ENCODE data around the gene NHERF1. TPM values are rescaled to one million over a fixed set of nuclear protein-coding genes. Genes with fewer than 3 reads are reported as not detected.

NHERF1 gene
- total and polyA plus RNA-seq, 2 of the 8 experiments (the other 6 are each of a cell fraction or from before 2014, with no cell fraction given), result 92.9 to 99.2 TPM

DNA sequence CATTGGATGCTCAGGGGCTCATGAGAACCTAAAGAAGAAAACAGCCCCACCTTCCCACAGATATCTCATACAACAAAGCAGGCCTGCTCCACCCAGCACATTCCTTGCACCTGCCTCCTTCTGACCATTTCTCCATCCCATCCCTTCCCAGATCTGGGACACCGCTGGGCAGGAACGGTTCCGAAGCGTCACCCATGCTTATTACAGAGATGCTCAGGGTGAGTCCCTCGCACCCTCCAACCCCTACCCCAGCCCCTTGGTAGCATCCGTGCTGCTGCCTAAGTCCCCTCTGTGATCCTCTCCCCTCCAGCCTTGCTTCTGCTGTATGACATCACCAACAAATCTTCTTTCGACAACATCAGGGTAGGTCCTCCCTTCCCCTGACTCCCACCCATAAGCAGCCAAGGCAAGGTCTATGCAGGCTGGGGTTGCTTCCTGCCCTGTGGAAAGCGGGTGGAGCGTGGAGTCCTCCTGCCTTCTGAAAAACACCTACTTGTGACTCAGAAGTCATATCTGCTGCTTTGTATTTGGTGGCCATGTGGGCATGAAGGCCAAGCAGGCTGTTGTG, 5.4 kb upstream of the NHERF1 start (continued):
- TF ChIP-seq GABPA (IDR thresholded peaks at IDR 0.05; ENCODE audit: borderline replicate concordance, insufficient read depth, low read length) (no peak), RFX5 (IDR thresholded peaks at IDR 0.05; ENCODE audit: borderline replicate concordance, low read depth, low read length) (no peak), SIRT6 (IDR thresholded peaks at IDR 0.05; ENCODE audit: low read length) (no peak), SIX5 (IDR thresholded peaks at IDR 0.05; ENCODE audit: low read depth, low read length) (no peak), TCF12 (IDR thresholded peaks at IDR 0.05; ENCODE audit: low read depth, low read length) (no peak), ZNF274 (IDR thresholded peaks at IDR 0.05; ENCODE audit: borderline replicate concordance, extremely low read depth, low read length) (no peak), HDAC6 (IDR thresholded peaks at IDR 0.05; ENCODE audit: low read depth, low read length) (no peak), CBX8 (IDR thresholded peaks at IDR 0.05; ENCODE audit: borderline replicate concordance, low read depth, low read length) (no peak)
- TF ChIP-seq, protein P1, sequence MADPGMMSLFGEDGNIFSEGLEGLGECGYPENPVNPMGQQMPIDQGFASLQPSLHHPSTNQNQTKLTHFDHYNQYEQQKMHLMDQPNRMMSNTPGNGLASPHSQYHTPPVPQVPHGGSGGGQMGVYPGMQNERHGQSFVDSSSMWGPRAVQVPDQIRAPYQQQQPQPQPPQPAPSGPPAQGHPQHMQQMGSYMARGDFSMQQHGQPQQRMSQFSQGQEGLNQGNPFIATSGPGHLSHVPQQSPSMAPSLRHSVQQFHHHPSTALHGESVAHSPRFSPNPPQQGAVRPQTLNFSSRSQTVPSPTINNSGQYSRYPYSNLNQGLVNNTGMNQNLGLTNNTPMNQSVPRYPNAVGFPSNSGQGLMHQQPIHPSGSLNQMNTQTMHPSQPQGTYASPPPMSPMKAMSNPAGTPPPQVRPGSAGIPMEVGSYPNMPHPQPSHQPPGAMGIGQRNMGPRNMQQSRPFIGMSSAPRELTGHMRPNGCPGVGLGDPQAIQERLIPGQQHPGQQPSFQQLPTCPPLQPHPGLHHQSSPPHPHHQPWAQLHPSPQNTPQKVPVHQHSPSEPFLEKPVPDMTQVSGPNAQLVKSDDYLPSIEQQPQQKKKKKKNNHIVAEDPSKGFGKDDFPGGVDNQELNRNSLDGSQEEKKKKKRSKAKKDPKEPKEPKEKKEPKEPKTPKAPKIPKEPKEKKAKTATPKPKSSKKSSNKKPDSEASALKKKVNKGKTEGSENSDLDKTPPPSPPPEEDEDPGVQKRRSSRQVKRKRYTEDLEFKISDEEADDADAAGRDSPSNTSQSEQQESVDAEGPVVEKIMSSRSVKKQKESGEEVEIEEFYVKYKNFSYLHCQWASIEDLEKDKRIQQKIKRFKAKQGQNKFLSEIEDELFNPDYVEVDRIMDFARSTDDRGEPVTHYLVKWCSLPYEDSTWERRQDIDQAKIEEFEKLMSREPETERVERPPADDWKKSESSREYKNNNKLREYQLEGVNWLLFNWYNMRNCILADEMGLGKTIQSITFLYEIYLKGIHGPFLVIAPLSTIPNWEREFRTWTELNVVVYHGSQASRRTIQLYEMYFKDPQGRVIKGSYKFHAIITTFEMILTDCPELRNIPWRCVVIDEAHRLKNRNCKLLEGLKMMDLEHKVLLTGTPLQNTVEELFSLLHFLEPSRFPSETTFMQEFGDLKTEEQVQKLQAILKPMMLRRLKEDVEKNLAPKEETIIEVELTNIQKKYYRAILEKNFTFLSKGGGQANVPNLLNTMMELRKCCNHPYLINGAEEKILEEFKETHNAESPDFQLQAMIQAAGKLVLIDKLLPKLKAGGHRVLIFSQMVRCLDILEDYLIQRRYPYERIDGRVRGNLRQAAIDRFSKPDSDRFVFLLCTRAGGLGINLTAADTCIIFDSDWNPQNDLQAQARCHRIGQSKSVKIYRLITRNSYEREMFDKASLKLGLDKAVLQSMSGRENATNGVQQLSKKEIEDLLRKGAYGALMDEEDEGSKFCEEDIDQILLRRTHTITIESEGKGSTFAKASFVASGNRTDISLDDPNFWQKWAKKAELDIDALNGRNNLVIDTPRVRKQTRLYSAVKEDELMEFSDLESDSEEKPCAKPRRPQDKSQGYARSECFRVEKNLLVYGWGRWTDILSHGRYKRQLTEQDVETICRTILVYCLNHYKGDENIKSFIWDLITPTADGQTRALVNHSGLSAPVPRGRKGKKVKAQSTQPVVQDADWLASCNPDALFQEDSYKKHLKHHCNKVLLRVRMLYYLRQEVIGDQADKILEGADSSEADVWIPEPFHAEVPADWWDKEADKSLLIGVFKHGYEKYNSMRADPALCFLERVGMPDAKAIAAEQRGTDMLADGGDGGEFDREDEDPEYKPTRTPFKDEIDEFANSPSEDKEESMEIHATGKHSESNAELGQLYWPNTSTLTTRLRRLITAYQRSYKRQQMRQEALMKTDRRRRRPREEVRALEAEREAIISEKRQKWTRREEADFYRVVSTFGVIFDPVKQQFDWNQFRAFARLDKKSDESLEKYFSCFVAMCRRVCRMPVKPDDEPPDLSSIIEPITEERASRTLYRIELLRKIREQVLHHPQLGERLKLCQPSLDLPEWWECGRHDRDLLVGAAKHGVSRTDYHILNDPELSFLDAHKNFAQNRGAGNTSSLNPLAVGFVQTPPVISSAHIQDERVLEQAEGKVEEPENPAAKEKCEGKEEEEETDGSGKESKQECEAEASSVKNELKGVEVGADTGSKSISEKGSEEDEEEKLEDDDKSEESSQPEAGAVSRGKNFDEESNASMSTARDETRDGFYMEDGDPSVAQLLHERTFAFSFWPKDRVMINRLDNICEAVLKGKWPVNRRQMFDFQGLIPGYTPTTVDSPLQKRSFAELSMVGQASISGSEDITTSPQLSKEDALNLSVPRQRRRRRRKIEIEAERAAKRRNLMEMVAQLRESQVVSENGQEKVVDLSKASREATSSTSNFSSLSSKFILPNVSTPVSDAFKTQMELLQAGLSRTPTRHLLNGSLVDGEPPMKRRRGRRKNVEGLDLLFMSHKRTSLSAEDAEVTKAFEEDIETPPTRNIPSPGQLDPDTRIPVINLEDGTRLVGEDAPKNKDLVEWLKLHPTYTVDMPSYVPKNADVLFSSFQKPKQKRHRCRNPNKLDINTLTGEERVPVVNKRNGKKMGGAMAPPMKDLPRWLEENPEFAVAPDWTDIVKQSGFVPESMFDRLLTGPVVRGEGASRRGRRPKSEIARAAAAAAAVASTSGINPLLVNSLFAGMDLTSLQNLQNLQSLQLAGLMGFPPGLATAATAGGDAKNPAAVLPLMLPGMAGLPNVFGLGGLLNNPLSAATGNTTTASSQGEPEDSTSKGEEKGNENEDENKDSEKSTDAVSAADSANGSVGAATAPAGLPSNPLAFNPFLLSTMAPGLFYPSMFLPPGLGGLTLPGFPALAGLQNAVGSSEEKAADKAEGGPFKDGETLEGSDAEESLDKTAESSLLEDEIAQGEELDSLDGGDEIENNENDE (IDR thresholded peaks at IDR 0.05; ENCODE audit: insufficient replicate concordance, low read length), result no peak
- TF ChIP-seq, protein P2, sequence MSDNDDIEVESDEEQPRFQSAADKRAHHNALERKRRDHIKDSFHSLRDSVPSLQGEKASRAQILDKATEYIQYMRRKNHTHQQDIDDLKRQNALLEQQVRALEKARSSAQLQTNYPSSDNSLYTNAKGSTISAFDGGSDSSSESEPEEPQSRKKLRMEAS (IDR thresholded peaks at IDR 0.05), result no peak

All from H1 (cell line).